HepG2 (cell line): ENCODE results near the gene C17orf58. TPM values are rescaled to one million over a fixed set of nuclear protein-coding genes. Genes with fewer than 3 reads are reported as not detected.

Experiments used
- AFF4 ChIP-seq: sonication (generic); formaldehyde crosslinking; IDR thresholded peaks from 2 replicates; pipeline ENCODE4 v1.4.0; 2020; ENCODE audit warnings: missing genetic modification reagents
- ARID3A ChIP-seq: IDR thresholded peaks from 2 replicates; pipeline ENCODE4 v1.6.1; 2012; ENCODE audit warnings: low read depth, low read length, improper control_type of control experiment
- HOMEZ ChIP-seq: IDR thresholded peaks from 2 replicates; pipeline ENCODE4 v1.6.1; 2016; ENCODE audit warnings: low read depth
- KDM1A ChIP-seq: IDR thresholded peaks from 2 replicates; pipeline ENCODE4 v1.6.1; 2016; ENCODE audit warnings: missing compliant biosample characterization
- MBD4 ChIP-seq: IDR thresholded peaks from 2 replicates; pipeline ENCODE4 v1.6.1; 2012; ENCODE audit warnings: low read length, inconsistent platforms, borderline replicate concordance
- MTA3 ChIP-seq: sonication (generic); formaldehyde crosslinking; IDR thresholded peaks from 2 replicates; pipeline ENCODE4 v1.4.0; 2020; ENCODE audit warnings: missing genetic modification reagents
- MTF1 ChIP-seq: sonication (generic); formaldehyde crosslinking; IDR thresholded peaks from 2 replicates; pipeline ENCODE4 v1.5.0; 2020; ENCODE audit warnings: missing genetic modification reagents
- PRDM10 ChIP-seq: sonication (generic); formaldehyde crosslinking; IDR thresholded peaks from 2 replicates; pipeline ENCODE4 v1.4.0; 2020; ENCODE audit warnings: low read depth, missing genetic modification reagents
- SRSF1 ChIP-seq: fragments of 200-400 bp; formaldehyde crosslinking; optimal IDR thresholded peaks from 2 replicates; pipeline ENCODE3; 2017; ENCODE audit warnings: mild to moderate bottlenecking, low read depth, low read length, moderate library complexity
- TARDBP ChIP-seq: sonication (generic); formaldehyde crosslinking; IDR thresholded peaks from 2 replicates; pipeline ENCODE4 v1.8.0; 2022; ENCODE audit warnings: mild to moderate bottlenecking, missing genetic modification reagents
- USF2 ChIP-seq, 2 experiments: sonication (generic) in 1 of 2; formaldehyde crosslinking in 1 of 2; IDR thresholded peaks; 2 replicates each; pipeline versions ENCODE4 v1.5.1 to v1.6.1; 2011 to 2020; ENCODE audit warnings: borderline replicate concordance in 1 of 2, low read depth in 1 of 2, low read length in 1 of 2, mild to moderate bottlenecking in 1 of 2, missing genetic modification reagents in 1 of 2, moderate library complexity in 1 of 2
- ZBTB1 ChIP-seq: sonication (generic); formaldehyde crosslinking; IDR thresholded peaks from 2 replicates; pipeline ENCODE4 v1.4.0; 2020; ENCODE audit warnings: missing genetic modification reagents, borderline replicate concordance
- ZNF256 ChIP-seq: sonication (generic); formaldehyde crosslinking; conservative IDR thresholded peaks from 2 replicates; pipeline ENCODE4 v1.4.0; 2020; ENCODE audit warnings: missing genetic modification reagents
- ZNF644 ChIP-seq: IDR thresholded peaks from 2 replicates; pipeline ENCODE4 v1.6.1; 2016; ENCODE audit warnings: low read depth
- ZNF816 ChIP-seq: sonication (generic); formaldehyde crosslinking; IDR thresholded peaks from 2 replicates; pipeline ENCODE4 v1.8.0; 2022; ENCODE audit warnings: missing genetic modification reagents, mild to moderate bottlenecking, borderline replicate concordance
- ZSCAN31 ChIP-seq: sonication (generic); formaldehyde crosslinking; IDR thresholded peaks from 2 replicates; pipeline ENCODE4 v1.5.0; 2020; ENCODE audit warnings: low read depth, mild to moderate bottlenecking, missing genetic modification reagents
- polyA plus RNA-seq, 8 experiments: library from polyadenylated mRNA; depleted of rRNA in 3 of 8; stranded (reverse) in 7 of 8; unstranded in 1 of 8; fragments of >200 nt; fragmentation: Illumina TruSeq in 4 of 8; extraction: Trizol in 4 of 8; gene quantifications; 2 replicates each; pipeline versions ENCODE4 v1.2.1 to v1.2.3, GENCODE V29; 2011 to 2016; ENCODE audit warnings: low read depth in 4 of 8, missing spikeins in 1 of 8, mixed read lengths in 1 of 8; ENCODE audit not compliant: insufficient read depth in 1 of 8
- total RNA-seq, 5 experiments: library from RNA; depleted of rRNA; stranded (reverse); fragments of >200 nt; fragmentation: Illumina TruSeq; extraction: Trizol; gene quantifications; 2 replicates each; pipeline ENCODE4 v1.2.3, GENCODE V29; 2016; ENCODE audit warnings: low read depth in 1 of 5

C17orf58 gene
- total and polyA plus RNA-seq, 2 of the 13 experiments (the other 11 are each of a cell fraction or from before 2014, with no cell fraction given) = 15.6 to 15.8 TPM

- TF ChIP-seq USF2 (IDR thresholded peaks at IDR 0.05; ENCODE audit: low read depth, low read length) (no peak), USF2 (CRISPR knock-in tag; IDR thresholded peaks at IDR 0.05; ENCODE audit: borderline replicate concordance) (no peak), ZNF256 (no peak), ARID3A (no peak), AFF4 (no peak), MTA3 (no peak), SRSF1 (no peak), MTF1 (CRISPR knock-in tag) (no peak), ZSCAN31 (no peak), PRDM10 (no peak), ZBTB1 (no peak), ZNF816 (CRISPR knock-in tag) (no peak), ZNF644 (no peak), HOMEZ (no peak), TARDBP (CRISPR knock-in tag) (no peak), KDM1A (no peak), MBD4 (no peak)
Observed at GRCh38 chr17:67995570-67996263, 552 bp downstream of the C17orf58 start (continued).
